Fibroblast of skin of right quadriceps (primary cell): Measurements from ENCODE around the gene MLLT10.
A peak's percentile ranks its signal among the peaks of the same experiment; 100 is the strongest.

Experiments used
- DNase-seq: peaks from one replicate; pipeline ENCODE4 v3.0.0-alpha.2; 2013

Gene MLLT10

DNA sequence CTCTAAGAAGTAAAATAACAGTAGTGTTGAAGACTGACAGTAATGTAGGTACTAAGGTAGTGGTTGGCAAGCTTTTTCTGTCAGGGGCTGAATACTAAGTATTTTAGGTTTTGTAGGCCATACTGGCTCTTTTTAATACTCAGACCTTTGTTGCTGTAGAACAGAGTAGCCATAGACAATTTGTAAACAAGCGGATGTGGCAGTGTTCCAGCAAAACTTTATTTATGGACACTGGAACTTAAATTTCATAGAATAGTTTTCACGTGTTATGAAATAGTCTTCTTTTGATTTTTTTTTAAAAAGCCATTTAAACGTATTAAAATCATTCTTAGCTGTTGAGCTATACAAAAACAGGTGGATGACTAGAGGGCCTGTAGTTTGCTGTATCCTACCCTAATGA, 121.2 kb downstream of the MLLT10 start:
- no peak for DNase-seq

DNA sequence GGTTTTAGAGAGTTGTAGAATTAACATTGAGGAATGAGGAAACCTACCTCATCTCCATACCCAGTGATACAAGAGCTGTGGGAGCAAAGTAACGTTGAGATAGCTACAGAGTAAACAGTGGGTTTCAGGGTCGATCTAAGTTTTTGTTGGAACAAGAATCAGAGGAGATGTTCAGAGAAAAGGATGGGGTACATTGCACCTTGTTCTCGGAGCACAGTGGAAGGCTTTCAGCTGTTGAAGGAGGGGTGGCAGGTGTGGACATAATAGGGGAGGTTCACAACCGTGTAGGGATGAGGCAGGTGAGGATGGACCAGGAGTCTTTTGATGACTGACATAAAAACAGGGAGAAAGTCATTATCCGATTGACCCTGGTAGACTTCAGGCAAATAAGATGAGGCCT, 121.7 kb downstream of the MLLT10 start:
- no peak for DNase-seq

DNA sequence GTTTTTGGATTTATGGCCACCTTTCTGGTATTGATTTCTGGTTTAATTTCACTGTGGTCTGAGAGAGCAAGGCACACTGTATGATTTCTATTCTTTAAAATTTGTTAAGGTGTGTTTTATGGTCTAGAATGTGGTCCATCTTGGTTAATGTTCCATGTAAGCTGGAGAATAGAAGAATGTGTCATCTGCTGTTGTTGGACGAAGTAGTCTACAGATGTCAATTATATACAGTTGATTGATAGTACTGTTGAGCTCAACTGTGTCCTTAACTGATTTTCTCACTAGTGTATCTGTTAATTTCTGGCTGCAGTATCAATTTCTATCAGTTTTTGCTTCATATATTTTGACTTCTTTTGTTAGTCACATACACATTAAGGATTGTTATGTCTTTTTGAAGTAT, 127.1 kb downstream of the MLLT10 start:
- no peak for DNase-seq

DNA sequence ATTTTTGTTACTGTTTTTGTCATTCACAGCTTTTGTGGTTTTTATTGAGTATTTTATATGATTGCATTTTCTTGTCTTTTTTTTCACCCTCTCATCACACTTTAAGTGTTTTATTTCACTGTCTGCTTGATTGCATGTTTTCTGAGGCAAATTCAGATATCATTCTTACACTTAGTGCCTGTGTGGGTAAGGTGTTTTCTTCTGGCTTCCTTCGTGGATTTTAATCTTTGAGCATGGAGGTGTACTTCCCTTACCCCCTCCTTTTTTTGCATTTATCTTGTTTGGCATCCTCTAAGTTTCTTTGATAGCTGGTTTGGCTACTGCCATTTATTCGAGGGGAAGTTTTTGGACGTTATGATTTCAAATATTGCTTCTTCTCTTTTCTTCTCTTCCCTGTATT, 127.9 kb downstream of the MLLT10 start:
- DNase-seq: no peak

DNA sequence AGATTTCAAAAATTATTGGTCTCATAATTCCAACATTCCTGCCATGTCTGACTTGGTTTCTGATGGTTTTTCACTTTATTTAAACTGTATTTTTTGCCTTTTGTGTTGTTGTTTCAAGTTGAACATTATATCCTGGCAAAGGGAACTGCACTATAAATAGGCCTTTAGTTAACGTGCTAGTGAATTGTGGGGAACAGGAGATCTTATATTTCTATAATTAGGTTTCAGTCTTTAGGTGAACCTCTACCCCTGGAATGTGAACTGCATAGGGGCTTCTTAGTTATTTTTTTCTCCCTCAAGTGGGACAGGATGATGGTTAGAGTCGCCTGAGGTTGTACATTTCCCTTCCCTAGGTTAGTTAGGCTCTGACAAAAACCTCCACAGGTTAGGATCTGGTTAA, 128.6 kb downstream of the MLLT10 start:
- DNase-seq: no peak

DNA sequence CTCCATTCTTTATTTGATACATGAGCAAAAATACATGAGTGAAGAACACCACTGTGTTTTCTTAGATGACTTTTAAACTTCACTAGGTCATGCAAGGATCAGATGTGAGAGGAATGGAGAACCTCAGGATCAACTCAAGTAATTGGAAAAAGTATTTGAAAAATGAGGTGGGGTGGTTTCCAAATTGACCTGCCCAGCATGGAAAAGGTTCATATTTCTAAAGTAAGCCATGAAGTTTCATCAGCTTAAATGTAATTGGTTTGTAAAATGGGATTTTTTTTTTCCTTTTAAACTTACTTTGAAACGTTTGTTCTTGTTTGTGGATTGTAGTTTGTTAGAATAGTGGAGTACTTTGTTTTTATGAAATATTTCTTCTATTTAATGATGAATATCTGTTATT, 134.8 kb downstream of the MLLT10 start:
- peak; percentile 20 for DNase-seq

DNA sequence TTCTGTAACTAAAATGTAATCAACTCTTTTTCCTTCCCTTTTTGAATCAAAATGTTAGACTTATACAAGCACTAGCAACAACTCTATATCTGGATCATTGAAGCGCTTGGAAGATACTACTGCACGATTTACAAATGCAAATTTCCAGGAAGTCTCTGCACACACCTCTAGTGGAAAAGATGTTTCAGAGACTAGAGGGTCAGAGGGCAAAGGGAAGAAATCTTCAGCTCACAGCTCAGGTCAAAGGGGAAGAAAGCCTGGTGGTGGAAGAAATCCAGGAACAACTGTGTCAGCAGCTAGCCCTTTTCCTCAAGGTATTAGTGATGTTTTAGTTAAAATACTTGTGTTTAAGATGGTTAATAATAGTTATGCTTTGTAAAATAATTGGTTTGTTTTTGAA, 136.4 kb downstream of the MLLT10 start:
- no peak for DNase-seq

DNA sequence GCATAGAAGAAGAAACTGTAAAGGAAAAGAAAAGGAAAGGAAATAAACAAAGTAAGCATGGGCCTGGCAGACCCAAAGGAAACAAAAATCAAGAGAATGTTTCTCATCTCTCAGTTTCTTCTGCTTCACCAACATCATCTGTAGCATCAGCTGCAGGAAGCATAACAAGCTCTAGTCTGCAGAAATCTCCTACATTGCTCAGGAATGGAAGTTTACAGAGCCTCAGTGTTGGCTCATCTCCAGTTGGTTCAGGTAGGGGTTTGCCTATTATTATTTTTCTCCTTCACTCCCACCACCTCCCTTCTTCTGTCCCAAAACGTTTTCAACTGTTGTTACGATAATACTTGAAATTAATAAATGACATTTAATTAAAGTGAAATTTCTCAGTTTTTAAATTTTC, 139.6 kb downstream of the MLLT10 start:
- DNase-seq: no peak

DNA sequence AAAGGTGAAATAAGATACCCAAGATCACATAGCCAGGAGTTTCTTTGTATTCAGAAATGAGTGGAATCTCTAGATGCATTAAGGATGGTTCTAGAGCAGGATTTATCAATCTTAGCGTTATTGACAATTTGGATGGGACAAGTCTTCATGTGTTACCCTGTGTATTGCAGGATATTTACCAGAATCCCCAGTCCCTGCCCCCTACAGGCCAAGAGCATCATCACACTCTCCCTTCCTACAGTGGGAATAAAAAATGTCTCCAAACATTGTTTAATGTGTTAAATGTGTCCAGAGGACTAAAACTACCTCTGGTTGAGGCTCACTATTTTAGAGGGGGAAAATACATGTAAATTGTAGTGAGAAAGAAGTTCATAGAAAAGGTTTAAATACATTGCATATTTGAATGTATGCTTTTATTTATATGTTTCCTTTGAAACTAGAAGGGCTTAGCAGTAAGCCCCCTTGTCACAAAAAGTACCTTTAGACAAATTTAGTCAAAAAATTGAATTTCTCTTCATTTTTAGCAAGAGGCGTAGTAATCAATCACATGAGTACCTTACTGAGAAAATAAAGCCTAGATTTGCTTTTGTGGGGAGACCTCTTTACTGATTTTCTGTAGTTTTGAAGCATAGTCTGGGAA, 141.2 kb downstream of the MLLT10 start:
- peak; percentile 21 for DNase-seq

DNA sequence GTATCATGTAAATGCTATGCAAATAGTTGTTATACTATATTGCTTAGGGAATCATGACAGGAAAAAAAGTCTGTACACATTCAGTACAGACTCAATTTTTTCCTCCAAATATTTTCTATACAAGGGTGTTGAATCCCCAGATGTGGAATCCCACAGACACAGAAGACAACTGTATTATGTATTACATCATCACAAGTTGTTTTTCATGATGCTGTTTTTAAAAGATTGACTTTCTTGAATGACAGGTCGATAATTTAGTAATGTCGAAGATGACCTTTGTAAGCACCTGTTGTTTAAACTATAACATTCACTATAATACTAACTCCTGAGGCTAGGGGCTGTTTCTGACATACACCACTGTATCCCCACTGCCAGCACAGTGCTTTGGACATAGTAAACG, 143.5 kb downstream of the MLLT10 start:
- DNase-seq: no peak

DNA sequence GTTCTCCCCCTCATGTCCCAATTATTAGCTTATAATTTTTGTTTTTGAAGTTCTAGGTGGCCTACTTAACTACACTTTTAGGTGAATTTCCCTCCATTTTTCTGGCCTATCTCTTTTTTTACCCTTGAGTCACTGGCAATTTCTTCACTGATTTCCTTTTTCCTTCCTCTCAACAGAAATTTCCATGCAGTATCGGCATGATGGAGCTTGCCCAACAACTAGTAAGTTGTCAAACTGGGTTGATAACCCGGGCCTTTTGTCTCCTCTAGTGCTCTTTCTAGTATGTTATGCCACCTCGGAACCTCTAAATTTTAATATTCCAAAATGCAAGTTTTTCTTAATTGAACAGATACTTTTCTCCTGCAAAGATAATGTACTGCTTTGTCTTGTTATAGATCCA, 147.1 kb downstream of the MLLT10 start:
- no peak for DNase-seq

DNA sequence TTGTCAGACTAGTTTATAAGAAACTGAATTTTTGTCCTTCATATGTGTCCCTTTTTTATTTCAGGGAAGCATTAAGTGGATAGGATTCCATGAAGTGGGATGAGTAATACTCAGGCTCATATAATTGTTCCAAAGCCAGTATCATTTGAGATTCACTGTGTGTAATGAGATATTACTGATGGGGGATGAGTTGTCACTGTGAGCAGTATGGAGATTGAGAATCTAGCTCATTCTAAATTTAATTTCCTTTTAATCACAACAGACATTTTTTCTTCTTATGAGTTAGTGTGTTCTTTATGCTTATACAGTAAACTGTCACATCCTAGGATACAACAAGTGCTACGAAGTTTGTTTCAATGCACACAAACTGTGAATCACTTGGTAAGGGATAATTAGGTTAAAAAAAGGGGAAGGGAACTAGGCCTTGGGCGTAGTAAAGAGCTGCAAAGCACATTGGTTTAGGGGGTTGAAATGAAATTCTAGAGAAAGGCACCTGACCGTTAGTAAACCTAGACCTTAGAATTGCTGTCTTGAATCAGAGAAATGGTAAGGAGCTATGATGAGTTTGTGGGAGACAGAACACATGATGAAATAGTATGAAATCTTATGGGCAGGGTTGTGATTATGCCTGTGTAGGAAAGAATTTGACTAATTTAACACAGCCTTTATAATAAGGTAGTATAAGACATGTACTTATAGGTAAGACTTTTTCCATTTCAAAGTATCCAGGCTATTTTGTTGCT, 153.4 kb downstream of the MLLT10 start:
- peak; percentile 59 for DNase-seq

DNA sequence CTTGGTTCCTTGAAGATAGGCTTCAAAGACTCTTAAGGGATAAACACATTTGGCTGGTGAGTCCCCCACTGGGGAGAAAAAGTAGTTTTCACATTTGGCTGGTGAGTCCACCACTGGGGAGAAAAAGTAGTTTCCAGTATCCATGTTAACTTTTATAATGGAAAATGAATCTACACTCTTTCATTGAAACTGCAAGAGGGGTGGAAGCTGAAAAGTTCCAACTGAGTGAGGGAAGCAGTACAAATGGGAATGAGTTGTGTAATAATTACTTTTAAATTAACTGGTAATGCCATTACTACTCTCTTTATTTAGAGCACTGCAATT, 153.9 kb downstream of the MLLT10 start:
- no peak for DNase-seq

DNA sequence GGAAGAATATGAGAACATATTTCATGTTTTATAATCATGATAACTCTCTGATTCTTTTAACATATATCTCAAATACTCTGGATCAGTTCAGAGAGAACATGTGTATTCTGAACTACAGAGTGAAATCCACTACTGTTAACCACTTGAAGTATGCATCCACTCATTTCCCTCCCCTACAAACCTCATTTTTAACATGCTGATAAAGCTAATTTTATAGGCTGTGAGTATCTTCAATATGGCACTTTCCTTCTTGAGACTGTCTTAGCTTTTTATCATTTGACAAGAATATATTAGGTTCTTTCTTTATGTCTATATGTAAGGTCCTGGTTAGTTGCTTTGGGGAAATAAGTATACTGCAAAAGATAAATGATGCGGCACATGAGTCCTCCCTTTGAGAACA, 154.8 kb downstream of the MLLT10 start:
- DNase-seq: no peak

DNA sequence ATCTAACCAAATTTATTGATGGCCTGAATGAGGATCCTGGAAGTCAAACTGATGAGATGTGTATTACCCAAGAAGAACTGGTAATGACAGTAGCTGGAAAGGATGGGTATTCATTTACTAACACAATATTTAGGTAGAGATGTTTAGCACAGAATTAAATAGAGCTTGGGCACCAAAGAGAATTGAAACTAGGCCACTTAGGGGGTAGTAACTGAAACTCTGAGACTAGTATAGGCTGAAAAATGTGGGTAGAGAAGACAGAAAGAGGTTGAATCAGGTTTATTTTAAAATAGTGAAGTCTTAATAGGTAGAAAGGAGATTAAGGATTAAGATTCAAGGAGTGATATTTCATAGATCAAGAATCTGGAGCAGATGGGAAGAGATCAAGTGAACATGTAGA, 155.8 kb downstream of the MLLT10 start:
- DNase-seq: no peak

DNA sequence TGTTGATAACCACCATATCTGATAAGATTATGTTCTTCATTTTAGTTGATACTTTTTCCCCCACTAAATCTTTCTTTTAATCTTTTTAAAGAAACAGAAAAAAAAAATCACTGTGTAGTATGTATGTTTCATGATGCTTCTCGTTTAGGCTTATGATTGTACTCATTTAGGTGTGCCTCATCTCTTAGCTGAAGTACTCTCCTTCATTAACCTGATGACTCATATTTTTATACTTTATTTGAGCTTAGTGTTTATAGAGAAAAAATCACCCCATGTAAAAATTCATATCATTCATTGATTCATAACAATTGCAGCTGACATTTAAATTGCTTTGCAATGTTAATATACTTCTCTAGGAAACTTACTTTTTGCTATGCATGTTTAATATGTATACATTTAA, 158.9 kb downstream of the MLLT10 start:
- no peak for DNase-seq

DNA sequence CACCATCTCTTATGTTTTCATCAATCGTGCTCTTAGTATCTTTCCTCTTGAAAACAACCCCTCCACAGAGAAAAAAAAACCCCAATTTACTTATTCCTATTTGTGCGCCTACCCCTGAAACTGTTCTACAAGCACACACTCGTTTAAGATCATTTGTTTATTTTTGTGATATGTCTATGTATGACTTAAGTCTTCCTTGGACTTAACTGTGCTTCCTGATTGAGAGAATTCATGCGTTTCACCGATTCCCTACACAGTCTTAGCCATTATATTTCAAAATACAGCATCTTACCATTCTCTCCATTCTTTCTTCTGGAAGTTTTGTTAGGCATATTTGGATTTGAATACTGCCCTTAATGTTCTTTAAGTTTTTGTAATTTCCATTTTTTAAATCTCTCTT, 159.4 kb downstream of the MLLT10 start:
- no peak for DNase-seq

DNA sequence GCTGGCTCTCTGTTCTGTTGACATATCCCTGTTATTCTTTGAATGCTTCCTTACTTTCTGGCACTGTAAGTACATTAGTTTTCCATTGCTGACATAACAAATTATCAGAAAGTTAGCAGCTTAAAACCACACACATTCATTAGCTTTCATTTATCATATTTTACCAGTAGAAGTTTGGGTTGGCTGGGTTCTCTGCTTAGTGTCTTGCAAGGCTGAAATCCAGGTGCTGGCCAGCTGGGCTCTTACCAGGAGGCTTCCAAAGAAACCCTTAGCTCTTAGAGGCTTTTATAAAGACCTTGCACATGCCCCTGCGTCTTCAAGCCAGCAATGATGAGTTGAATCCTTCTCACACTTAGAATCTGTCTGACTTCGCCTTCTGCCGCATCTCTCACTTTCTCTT, 160.6 kb downstream of the MLLT10 start:
- peak; percentile 28 for DNase-seq

DNA sequence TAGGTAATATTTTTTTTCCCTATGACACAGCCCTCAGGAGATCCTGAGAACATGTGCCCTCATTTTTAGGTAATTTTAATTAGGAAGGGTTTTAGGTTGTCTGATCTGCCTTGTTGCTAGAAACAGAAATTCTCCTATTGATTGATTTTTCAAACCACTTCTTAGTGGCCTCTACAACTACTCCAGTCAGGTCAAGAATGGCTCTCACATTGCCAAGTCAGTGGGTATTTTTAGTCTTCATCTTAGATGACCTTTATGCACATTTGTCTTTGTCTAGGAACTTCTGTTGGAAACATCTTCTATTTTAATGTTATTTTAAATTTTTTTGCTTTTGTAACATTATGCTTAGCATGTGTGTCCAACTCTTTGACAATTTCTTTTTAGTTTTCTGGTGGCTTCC, 162.3 kb downstream of the MLLT10 start:
- DNase-seq: no peak

DNA sequence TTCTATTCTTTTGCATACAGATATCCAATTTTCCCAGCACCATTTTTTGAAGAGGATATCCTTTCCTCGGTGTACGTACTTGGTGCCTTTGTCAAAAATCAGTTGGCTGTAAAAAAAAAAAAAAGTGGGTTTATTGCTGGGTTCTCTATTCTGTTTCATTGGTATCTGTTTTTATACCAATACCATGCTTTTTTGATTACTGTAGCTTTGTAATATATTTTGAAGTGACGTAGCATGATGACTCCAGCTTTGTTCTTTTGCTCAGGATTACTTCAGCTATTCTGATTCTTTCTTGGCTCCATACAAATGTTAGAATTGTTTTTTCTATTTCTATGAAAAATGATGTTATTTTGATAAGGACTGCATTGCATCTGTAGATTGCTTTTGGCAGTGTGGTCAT, 165.5 kb downstream of the MLLT10 start:
- DNase-seq: no peak

DNA sequence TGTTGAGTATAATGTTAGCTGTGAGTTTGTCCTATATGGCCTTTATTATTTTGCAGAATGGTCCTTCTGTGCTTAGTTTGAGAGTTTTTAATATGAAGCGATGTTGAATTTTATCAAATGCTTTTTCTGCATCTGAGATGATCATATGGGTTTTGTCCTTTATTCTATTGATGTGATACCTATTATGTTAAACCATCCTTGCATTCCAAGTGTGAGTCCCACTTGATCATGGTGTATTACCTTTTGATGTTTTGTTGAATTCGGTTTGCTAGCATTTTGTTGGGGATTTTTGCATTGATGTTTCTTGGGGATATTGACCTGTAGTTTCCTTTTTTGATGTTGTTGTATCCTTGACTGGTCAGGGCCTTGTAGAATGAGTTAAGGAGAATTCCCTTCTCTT, 166.4 kb downstream of the MLLT10 start:
- no peak for DNase-seq

DNA sequence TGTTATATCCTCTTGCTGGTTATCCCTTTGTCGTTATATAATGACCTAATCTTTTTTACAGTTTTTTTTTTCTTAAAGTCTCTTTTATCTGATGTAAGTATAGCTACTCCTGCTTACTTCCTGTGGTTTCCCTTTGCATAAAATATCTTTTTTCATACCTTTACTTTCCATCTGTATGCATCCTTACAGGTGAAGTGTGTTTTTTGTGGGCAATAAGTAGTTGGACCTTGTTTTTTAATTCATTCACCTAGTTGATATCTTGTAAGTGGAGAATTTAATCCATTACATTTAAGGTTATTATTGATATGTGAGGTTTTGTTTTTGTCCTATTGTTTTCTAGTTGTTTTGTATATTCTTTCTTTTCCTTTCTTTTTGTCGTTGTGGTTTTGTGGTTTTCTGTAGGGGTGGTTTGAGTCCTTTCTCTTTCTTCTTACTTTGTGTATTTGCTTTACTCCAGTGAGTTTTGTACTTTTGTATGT, 168.6 kb downstream of the MLLT10 start:
- no peak for DNase-seq

DNA sequence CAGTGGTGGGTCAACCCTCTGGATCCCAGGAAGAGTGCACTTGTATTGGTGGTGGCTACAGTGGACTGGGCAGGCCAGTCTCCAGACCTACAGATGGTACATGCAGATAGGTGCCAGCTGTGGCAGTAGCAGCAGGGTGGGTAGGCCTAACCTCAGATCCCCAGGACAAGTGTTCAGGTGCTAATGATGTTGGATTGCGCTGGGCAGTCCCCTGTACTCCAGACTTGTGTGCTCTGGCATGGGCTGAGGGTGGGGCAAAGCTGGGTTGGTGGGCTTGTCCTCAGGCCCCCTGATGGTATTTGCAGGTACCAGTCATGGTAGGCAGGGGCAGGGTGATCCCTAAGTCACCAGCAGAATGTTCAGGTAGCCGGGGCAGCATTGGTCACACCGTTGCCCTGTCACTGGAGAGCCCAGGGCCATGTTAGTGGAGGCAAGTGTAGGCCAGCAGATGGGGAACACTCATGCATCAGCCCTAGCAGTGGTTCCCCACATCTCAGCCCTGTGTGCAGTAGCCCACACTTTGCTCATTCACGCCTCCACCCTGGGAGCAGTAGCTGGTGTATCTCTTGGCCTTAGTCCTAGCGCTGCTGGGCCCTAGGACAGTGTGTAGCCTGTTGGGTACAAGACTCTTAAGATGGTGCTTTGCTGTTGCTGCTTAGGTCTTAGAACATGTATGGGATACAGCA, 171.3 kb downstream of the MLLT10 start:
- DNase-seq: no peak

DNA sequence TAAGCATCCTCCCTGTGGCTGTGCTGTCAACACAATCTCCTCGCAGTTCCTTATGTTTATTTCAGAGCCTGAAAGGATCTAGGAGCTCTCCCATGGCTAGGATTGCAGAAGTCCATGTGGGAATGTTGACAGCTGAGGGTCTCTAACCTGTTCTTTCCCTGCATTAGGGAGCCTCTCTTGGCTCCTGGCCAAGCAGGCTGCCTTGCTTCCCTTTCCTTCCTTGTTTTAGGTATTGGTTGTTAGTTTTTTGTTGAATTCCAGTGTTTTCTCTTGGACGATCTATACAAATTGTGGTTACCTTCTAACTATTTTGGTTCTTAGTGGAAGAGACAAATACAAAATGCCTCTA, 171.8 kb downstream of the MLLT10 start:
- no peak for DNase-seq

DNA sequence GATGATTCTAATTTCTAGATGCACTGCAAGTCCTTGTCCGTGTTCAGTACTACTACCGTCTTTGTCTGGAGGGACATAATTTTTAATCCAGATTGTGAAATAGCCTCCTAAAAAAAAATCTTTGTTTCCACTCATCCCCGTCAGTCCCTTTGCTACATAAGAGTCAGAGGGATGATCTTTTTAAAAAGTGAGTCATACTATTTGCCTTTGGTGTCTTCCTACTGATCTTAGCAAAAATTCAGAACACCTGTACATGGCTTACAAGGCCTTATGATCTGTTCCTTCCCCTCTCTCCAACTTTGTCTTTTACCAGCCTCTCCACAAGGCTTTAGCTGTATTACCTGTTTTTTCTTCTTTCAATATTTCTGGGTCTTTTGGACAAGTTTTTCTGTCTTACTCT, 173.5 kb downstream of the MLLT10 start:
- DNase-seq: no peak
